ENCODE results near the gene RPP25L. TPM values are rescaled to one million over a fixed set of nuclear protein-coding genes. Genes with fewer than 3 reads are reported as not detected.

The RPP25L gene
- total RNA-seq, 2 experiments from 2014 or later, result 27.2 to 29.3 TPM

DNA sequence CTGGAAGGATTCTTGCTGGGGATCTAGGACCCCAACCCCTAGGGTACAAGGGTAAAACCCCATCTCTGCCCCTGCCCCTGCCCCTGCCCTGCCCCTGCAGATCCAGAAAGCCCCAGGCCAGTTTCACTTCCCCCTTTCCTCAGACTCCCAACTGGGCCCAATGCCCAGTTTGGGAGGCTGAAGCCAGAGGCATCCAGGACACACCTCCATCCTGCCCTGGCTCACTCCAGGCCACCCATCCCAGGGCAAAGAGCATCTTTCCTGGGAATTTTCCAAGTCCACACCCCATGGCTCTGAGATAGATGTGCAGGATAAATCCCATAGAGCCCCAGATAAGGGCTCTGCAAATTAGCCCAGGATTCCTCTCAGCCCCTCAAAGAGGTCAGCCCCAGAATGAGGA, 39.8 kb downstream of the RPP25L start:
- POLR2A ChIA-PET, result no interaction called here
- H3K4me3 Mint-ChIP-seq, result no peak overlapping the region
- no peak overlapping the region for H3K27ac Mint-ChIP-seq
- no peak for ATAC-seq (ENCODE audit: low read depth)
- no peaks in the 10 kb centered on the region for H3K4me1 Mint-ChIP-seq
- H3K27me3 Mint-ChIP-seq, result peaks cover 23% of the 10 kb centered on the region
- no peaks in the 10 kb centered on the region for H3K9me3 Mint-ChIP-seq
- DNase-seq, result no peak
- no peaks in the 10 kb centered on the region for H3K36me3 Mint-ChIP-seq

GRCh38 chr9:34571481-34571810, 40.5 kb downstream of the RPP25L start:
- Mint-ChIP-seq H3K36me3 (no peaks in the 10 kb centered on the region), H3K4me1 (no peaks in the 10 kb centered on the region), H3K27me3 (peaks cover 19% of the 10 kb centered on the region), H3K27ac (no peak overlapping the region), H3K4me3 (no peak overlapping the region), H3K9me3 (no peaks in the 10 kb centered on the region)
- no peak for ATAC-seq (ENCODE audit: low read depth)
- no peak for DNase-seq
- POLR2A ChIA-PET, result no interaction called here

- H3K27ac Mint-ChIP-seq, result no peak overlapping the region
- no peaks in the 10 kb centered on the region for H3K9me3 Mint-ChIP-seq
- H3K36me3 Mint-ChIP-seq, result no peaks in the 10 kb centered on the region
- H3K27me3 Mint-ChIP-seq, result peaks cover 14% of the 10 kb centered on the region
- no peak overlapping the region for H3K4me3 Mint-ChIP-seq
- DNase-seq (no peak), ATAC-seq (ENCODE audit: low read depth) (no peak)
- POLR2A ChIA-PET, result no interaction called here
- H3K4me1 Mint-ChIP-seq, result no peaks in the 10 kb centered on the region
Observed at GRCh38 chr9:34570809-34571480, 41.0 kb downstream of the RPP25L start.

- Mint-ChIP-seq H3K4me3 (no peak overlapping the region), H3K4me1 (no peaks in the 10 kb centered on the region), H3K9me3 (no peaks in the 10 kb centered on the region), H3K27ac (no peak overlapping the region), H3K36me3 (no peaks in the 10 kb centered on the region), H3K27me3 (peaks cover 11% of the 10 kb centered on the region)
- no peak for DNase-seq
- ATAC-seq (ENCODE audit: low read depth), result no peak
- POLR2A ChIA-PET, result no interaction called here
Observed at GRCh38 chr9:34570376-34570775, 41.5 kb downstream of the RPP25L start.

- Mint-ChIP-seq H3K36me3 (no peaks in the 10 kb centered on the region), H3K9me3 (no peaks in the 10 kb centered on the region), H3K4me3 (no peak overlapping the region), H3K27me3 (peaks cover 12% of the 10 kb centered on the region), H3K27ac (no peak overlapping the region), H3K4me1 (no peaks in the 10 kb centered on the region)
- POLR2A ChIA-PET, result no interaction called here
- ATAC-seq (ENCODE audit: low read depth) (no peak), DNase-seq (no peak)
Observed at GRCh38 chr9:34568774-34569173, 43.1 kb downstream of the RPP25L start.

DNA sequence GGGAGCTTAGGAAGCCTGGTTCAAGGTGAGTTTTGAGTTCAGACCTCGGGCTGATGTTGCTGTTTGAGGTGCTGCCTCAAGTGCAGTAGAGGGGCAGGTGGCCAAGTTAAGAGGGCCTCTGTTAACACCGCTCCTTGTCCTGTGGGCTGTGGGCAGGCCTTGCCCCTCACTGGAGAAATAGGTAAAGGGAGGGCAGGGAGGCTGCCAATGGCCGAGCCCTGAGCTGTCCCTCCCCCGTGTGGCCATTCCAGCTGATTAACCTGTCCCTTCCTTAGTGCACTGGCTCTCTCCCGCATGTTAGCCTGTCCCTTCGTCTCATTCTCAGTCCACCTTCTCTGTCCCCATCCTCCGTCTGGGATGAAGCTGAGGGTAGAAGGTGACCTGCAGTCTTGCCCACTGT, 43.8 kb downstream of the RPP25L start:
- Mint-ChIP-seq H3K4me3 (no peak overlapping the region), H3K36me3 (no peaks in the 10 kb centered on the region), H3K4me1 (no peaks in the 10 kb centered on the region), H3K27me3 (peaks cover 16% of the 10 kb centered on the region), H3K9me3 (no peaks in the 10 kb centered on the region), H3K27ac (no peak overlapping the region)
- POLR2A ChIA-PET, result no interaction called here
- DNase-seq (no peak), ATAC-seq (ENCODE audit: low read depth) (no peak)

GRCh38 chr9:34566972-34567371, 44.9 kb downstream of the RPP25L start:
- no peaks in the 10 kb centered on the region for H3K36me3 Mint-ChIP-seq
- H3K9me3 Mint-ChIP-seq, result no peaks in the 10 kb centered on the region
- POLR2A ChIA-PET, result no interaction called here
- H3K27me3 Mint-ChIP-seq, result peaks cover 19% of the 10 kb centered on the region
- no peak for ATAC-seq (ENCODE audit: low read depth)
- H3K27ac Mint-ChIP-seq, result no peak overlapping the region
- no peak overlapping the region for H3K4me3 Mint-ChIP-seq
- no peaks in the 10 kb centered on the region for H3K4me1 Mint-ChIP-seq
- no peak for DNase-seq

DNA sequence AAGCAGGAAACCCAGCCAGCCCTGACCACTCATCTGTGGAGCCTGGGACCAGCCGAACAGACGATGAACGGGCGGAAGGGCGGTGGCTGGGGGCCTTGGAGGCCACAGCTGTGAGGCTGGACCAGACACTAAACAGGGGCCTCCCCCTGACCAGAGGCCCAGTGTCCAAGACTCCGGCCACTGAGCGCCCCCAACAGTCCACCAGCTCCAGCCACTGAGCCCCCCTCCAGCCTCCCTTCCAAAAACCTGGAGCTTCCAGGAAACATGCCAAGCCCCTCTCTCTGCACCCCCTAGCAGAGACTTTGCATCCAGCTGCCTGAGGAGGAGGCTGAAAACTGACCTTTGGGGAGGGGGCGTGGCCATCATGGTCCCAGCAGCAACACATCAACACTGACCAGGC, 45.6 kb downstream of the RPP25L start:
- peaks cover 20% of the 10 kb centered on the region for H3K27me3 Mint-ChIP-seq
- no peaks in the 10 kb centered on the region for H3K36me3 Mint-ChIP-seq
- H3K9me3 Mint-ChIP-seq, result no peaks in the 10 kb centered on the region
- ATAC-seq (ENCODE audit: low read depth) (no peak), DNase-seq (no peak)
- POLR2A ChIA-PET, result no interaction called here
- no peaks in the 10 kb centered on the region for H3K4me1 Mint-ChIP-seq
- no peak overlapping the region for H3K27ac Mint-ChIP-seq
- no peak overlapping the region for H3K4me3 Mint-ChIP-seq

- ATAC-seq (ENCODE audit: low read depth), result no peak
- no peak overlapping the region for H3K27ac Mint-ChIP-seq
- H3K4me3 Mint-ChIP-seq, result no peak overlapping the region
- H3K36me3 Mint-ChIP-seq, result no peaks in the 10 kb centered on the region
- peaks cover 25% of the 10 kb centered on the region for H3K27me3 Mint-ChIP-seq
- H3K9me3 Mint-ChIP-seq, result no peaks in the 10 kb centered on the region
- POLR2A ChIA-PET, result no interaction called here
- DNase-seq, result no peak
- H3K4me1 Mint-ChIP-seq, result no peaks in the 10 kb centered on the region
Observed at GRCh38 chr9:34565856-34566255, 46.0 kb downstream of the RPP25L start.

DNA sequence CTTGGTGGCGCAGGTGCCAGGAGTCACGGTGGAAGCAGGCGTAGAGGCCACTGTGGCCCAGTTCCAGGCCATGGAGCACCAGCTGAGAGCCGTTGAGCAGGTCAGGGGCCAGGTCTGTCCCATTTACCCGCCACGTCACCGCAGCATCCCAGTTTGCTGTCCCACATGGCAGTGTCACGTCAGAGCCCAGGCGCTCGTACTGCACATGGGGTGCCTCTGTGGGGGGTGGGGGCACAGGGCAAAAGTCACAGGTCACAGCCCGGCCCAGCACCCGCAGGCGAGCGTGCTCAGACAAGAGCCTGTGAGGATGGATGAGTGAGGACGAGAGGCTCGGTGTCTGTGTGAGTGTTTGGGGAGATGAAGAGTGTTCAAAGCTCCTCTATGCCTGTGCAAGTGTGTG, 47.3 kb downstream of the RPP25L start:
- H3K4me1 Mint-ChIP-seq, result no peaks in the 10 kb centered on the region
- ATAC-seq (ENCODE audit: low read depth) (no peak), DNase-seq (no peak)
- POLR2A ChIA-PET, result no interaction called here
- H3K4me3 Mint-ChIP-seq, result no peak overlapping the region
- no peaks in the 10 kb centered on the region for H3K36me3 Mint-ChIP-seq
- no peaks in the 10 kb centered on the region for H3K9me3 Mint-ChIP-seq
- peaks cover 24% of the 10 kb centered on the region for H3K27me3 Mint-ChIP-seq
- H3K27ac Mint-ChIP-seq, result no peak overlapping the region

DNA sequence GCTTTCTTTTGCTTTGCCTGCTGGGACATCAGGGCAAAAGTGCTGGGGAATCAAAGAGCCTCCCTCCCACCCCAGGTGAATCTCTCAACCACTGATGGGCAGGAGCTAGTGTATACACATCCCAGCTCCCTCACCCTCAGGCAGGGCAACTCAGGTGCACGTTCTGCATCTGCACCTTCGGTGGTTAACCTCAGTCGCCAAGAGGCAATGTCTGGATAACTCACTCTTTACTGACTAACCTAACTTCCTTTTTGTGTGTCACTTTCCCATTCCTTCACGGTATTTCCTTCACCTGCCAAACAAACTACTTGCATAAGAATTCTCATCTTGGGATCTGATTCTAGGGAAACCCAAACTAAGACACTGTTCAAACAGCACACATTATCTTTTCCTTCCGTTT, 48.6 kb downstream of the RPP25L start:
- no peak overlapping the region for H3K27ac Mint-ChIP-seq
- H3K27me3 Mint-ChIP-seq, result peaks cover 24% of the 10 kb centered on the region
- POLR2A ChIA-PET, result no interaction called here
- H3K9me3 Mint-ChIP-seq, result no peaks in the 10 kb centered on the region
- ATAC-seq (ENCODE audit: low read depth) (no peak), DNase-seq (no peak)
- no peak overlapping the region for H3K4me3 Mint-ChIP-seq
- H3K4me1 Mint-ChIP-seq, result no peaks in the 10 kb centered on the region
- H3K36me3 Mint-ChIP-seq, result no peaks in the 10 kb centered on the region

DNA sequence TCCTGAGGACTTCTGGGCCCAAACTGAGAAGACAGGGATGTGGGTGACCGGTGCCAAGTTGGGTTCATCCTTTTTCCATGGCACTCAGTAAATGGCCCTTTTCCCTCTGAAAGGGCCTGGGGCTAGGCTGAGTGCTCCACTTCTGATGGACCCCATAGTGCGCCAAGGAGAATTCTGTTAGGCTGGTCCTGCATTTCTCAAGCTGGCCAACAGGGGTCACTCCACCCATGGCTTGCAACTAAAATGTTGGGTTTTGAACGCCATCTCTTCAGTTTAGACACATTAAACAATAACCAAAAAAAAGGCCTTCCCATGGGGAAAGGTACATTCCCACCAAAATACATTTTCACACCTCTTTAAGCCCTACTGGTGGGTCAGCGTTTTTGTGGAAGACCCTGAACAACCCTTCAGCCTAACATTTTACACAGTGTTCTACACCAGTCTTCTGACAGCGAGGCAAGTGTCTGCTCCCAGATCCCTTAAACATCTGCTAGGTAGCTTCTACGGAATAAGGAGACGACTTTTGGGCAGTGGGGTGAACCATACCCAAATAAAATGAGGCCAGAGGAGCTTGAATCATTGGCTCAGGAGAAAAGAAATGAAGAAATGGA, 49.7 kb downstream of the RPP25L start:
- ATAC-seq (ENCODE audit: low read depth), result no peak
- Mint-ChIP-seq H3K4me1 (no peaks in the 10 kb centered on the region), H3K4me3 (no peak overlapping the region), H3K36me3 (no peaks in the 10 kb centered on the region), H3K9me3 (no peaks in the 10 kb centered on the region), H3K27ac (no peak overlapping the region), H3K27me3 (peaks cover 28% of the 10 kb centered on the region)
- POLR2A ChIA-PET, result interaction anchor here (0.5 kb wide), 1 partner anchor 60 kb away, joined by 3 read pairs; no protein-coding TSS in a partner anchor
- DNase-seq, result no peak

DNA sequence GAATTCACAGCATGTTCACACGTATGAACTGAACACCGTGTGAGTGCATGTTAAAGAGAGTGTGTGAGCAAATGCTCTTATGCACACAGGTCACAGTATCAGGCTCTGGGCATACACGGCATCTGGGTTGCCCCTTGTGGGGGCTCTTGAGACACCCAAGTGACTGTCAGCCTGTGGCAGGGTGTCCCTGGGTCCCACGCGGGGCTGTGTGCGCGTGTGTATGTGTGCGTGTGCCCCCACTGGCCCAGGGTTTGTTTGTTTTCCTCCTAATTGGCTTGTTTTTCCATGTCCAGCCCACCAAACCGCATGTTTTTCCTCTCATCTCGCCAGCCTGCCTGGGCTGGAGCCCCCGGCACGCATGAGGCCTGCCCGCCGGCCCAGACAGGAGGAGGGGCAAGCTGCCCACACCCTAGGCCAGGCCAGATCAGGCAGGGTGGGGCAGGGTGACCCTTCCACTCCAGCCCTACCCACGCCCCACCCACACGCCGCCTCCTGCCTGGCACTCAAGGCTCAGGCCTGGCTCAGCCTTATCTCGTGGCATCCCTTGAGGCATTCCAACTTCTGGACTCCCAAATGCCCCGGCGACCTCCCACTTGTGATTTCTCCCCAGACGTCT, 51.2 kb downstream of the RPP25L start:
- peaks cover 26% of the 10 kb centered on the region for H3K27me3 Mint-ChIP-seq
- no peak for ATAC-seq (ENCODE audit: low read depth)
- POLR2A ChIA-PET, result no interaction called here
- H3K36me3 Mint-ChIP-seq, result no peaks in the 10 kb centered on the region
- no peaks in the 10 kb centered on the region for H3K4me1 Mint-ChIP-seq
- no peak overlapping the region for H3K27ac Mint-ChIP-seq
- H3K9me3 Mint-ChIP-seq, result no peaks in the 10 kb centered on the region
- no peak for DNase-seq
- no peak overlapping the region for H3K4me3 Mint-ChIP-seq

All from activated naive CD8-positive, alpha-beta T cell treated with anti-CD3 and anti-CD28 coated beads, Interleukin-2, amount 10 ng/mL, durations not matched to agents 7 days and 5 days (primary cell).